Stimulated activated CD4-positive, alpha-beta T cell treated with anti-CD3 and anti-CD28 coated beads, Interleukin-15, amount 100 ng/mL, for 24 hours (primary cell): ENCODE measurements around the gene MAP1B.

Experiments
- DNase-seq: peaks from one replicate; pipeline ENCODE4 v3.0.0-alpha.2; 2020

The MAP1B gene

DNA sequence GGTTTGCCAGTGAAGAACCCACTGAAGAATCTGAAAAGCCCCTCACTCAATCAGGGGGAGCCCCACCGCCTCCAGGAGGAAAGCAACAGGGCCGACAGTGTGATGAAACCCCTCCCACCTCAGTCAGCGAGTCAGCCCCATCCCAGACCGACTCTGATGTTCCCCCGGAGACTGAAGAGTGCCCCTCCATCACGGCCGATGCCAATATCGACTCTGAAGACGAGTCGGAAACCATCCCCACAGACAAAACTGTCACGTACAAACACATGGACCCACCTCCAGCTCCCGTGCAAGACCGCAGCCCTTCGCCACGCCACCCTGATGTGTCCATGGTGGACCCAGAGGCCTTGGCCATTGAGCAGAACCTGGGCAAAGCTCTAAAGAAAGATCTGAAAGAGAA is 92.4 kb downstream of the MAP1B start:
- DNase-seq: no peak

DNA sequence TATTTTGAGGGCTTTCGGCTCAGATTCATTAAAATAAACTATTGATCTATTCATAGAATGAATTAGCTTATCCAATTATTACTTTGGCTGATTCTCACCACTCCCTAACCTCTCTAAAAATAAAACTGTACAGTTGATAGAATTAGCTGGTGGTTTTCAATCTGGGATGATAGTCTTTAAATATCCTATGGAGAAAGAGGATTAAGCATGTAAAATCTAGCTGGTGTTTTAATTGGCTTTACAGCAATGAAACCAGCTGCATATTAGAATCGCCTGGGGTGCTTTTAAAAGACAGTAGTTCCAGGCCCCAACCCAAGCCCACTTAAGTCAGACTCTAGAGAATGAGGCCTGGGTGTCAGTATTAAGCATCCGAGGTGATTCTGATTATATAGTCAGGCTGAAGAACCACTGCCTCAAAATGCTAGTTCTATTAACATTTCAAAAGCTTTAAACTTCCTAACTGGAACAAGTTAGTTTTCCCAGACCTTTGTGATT is 95.1 kb downstream of the MAP1B start:
- DNase-seq: no peak

DNA sequence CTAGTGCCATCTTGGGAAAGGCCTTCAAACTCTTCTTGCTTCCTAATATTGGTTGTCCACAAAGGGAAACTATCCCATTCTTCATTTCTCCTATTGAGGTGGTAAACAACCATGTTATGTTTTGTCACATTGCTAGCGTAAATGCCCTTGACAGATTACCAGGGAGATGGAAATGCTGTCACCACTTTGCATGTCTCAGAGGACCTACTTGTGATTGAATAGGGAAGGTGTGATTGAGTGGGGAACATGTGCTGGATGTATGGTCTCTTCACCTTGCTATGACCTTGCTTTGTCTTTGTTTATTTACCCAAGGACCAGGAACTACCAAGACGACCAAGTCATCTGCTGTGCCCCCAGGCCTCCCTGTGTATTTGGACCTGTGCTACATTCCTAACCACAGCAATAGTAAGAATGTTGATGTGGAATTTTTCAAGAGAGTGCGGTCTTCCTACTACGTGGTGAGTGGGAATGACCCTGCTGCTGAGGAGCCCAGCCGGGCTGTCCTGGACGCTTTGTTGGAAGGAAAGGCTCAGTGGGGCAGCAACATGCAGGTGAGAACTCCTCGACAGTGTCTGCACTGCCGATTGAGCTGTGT is 96.1 kb downstream of the MAP1B start:
- DNase-seq: no peak

DNA sequence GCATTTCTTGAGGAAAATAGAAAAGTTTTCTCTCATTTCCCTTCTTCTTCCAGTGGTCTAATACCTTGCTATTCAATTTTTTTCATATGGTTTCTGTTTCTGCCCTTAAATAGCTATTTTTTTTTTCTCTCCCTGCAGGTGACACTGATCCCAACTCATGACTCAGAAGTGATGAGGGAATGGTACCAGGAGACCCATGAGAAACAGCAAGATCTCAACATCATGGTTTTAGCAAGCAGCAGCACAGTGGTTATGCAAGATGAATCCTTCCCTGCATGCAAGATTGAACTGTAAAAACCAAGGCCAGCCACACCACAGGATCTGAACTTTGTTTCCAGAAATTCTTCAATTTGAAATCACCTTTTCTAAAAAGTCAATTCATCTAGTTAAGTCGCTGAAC is 97.7 kb downstream of the MAP1B start:
- no peak for DNase-seq

DNA sequence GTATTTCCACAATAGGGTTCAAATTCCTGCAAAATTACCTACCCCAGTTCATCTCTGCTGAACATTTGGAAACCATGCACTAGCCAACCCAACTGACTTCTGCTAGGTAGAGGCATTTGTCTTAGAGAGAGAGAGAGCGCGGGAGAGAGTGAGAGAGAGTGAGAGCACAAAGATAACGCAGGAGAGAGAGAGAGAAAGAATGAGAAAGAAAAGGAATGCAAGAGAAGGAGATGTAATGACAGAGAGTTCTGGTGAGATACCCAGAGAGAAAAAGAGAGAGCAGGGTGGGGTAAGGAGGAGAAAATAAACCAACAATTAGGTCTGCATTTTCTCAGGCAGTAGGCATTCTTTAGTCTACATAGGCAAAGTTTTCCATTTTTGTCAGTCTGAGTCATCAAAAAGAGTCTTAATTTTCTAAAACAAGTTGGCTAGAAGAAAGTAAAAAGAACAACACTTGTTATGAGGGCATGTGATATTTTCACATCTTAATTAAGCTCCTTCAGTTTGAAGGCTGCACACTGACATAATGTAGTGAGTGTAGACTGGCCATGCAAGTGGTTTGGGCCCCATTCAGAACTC is 98.2 kb downstream of the MAP1B start:
- no peak for DNase-seq

DNA sequence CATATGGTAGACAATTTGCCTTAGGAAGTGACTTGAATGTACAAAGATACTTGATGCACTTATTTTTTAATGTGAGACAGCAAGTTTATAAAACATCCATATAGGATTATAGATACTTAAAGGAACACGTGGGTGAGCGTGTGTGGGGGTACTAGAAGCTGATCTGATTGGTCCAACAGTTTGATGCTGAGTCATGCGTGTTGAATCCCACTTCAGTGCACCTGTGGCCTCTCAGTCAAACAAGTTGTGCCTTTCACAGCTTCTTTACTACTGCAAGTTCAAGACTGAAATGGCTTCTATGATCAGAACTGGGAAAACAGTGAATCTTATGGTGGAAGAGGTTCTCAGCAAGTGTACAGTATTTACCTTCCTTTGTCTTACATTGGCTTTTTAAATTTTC is 98.9 kb downstream of the MAP1B start:
- DNase-seq: no peak

DNA sequence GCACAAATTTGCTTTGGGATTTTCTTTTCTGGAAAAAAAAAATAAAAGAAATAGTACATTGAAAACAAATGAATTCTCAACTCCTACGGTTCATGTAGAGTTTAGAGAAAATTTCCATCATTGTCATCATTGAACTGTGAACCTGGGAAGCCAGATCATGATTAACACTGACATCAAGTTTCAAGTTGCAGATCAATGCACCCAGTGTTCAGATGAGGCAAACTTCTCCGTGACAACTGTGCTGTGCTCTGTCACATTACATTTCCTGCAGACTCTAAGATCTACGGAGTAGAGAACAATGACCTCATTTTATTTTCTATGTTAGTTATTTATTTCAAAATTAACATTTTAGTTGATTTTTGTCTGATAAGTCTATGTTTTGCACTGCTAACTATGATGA is 99.7 kb downstream of the MAP1B start:
- DNase-seq: peak; percentile 29

DNA sequence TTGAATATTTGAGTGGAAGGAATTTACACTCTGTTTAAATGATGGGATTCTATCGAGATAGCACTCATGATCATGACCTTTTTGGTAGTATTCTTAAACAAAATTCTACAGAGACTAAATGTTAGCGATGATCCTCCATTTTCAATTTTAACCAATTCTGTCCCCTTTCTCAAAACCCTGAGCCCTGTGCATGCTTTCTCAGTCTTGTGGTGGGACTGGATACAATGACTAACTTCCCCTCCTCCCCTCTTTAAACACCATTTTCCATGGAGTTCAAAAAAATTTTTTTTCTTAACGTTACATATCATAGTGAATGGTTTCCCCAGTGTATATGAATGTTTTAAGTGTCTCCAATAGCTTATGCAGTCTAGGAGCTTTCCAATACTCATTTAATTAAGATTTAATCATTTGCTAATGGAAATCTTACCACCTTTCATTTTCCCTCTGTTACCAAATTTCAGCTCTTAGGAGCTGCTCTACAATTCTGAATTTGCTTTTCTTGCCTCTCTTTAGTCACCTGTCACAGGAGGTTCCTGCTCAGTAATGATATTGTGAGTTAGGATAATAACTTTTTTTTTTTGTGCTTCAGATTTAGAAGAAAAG is 101.2 kb downstream of the MAP1B start:
- DNase-seq: no peak

DNA sequence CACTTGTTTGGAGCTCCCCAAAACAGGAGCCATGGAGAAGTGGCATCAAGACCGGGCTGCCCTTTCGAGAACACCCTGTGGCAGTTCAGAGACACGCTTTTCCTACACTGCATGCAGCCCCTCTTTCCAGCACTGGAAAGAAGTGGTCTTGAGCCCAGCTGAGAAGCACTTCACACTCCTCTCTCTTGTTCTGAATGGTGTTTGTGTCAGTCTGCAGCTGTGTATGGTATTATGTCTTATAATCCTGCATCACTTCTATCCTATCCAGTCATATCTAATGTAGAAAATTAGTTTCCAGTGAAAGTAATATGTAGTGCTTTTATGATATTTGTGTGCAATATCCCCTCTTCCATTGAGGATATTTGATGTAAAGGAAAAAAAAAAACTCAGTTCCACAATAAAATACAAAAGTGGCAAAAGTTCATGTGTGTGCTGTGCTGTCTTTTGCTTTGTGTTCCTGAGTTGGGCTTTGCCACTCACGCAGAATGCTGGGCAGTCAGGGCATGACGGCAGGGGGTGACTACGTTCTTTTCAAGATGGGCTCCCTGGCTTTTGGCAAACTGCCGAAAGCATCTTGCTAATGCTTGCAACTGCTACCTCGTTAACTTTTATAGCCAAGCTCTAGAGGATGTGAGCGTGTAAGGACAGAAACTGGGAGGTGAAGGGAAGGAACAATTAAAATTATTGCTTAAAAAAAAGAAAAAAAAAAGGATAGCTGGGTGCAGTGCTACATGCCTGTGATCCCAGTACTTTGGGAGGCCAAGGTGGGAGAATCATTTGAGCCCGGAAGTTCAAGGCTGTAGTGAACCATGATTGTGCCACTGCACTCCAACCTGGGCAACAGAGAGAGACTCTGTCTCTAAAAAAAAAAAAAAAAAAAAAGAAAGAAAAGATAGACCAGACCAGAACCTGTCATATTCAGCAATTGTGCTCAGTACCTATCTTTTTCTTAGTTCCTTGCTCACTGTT is 102.2 kb downstream of the MAP1B start:
- no peak for DNase-seq

DNA sequence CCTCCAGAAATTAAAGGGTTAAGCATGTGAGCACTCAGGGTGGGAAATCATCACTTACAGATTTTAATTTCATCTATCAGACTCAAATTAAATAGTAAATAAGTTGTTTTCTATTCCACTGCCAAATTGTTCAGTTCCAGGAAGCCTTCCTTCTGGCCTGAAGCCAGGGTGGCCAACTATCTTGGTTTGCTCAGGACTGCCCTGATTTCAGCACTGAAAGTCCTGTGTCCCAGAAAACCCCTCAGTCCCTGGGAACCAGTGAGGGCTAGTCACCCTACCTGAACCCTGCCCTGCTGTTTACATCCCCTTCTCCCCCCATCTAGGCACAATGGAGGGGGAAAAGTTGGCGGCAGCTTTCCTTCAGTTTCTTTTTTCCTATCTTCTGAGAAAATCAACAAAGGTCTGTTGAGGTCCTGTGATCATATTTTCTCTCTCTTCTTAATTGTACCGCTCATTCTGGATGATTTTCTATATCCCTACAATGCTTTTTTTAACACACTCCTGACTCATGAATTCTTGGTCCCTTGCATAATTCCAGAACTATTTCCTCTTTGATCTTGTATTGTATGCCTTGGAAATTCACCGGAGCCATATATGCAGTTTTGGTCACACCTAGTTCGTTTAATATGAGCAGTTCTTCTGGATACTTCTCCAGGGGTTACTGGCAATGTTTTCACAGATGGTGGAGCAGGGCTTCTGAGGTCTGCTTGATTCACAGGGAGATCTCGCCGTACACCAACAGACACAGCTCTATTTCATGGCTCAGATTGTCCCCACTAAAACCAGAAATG is 103.8 kb downstream of the MAP1B start:
- DNase-seq: no peak

DNA sequence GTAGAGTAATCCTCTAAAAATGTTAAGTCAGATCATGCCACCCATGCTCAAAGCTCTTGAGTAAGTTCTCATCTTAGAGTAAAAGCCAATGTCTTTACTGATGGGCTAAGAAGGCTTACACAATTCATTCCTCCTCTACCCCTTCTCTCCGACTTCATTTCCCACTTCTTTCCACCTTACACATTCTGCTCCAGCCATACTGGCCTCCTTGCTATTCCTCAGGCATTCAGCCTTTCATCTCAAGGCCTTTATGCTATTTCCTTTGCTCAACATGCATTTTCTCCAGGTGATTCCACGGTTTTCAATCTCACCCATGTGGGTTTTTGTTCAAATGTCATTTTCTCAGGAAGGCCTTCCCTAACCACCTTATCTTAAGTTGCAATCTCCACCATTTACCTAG is 104.9 kb downstream of the MAP1B start:
- DNase-seq: no peak

DNA sequence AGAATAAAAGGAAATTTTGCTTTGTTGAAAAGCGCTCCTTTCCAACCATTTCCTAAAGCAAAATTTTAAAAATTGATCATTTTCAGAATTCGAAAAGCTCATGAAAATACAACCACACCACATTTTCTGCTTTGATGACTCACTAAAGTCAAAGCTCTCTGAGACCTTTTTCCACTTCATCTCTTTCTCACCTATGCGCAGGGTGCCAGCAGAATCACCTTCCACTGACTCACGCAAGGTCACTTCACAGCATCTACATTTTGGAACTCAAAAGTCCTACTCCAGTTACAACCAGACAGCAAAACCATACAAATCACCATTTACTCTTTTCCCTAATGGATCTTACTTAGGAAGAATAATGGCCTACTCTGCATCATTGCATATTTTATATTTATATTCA is 106.2 kb downstream of the MAP1B start:
- no peak for DNase-seq

DNA sequence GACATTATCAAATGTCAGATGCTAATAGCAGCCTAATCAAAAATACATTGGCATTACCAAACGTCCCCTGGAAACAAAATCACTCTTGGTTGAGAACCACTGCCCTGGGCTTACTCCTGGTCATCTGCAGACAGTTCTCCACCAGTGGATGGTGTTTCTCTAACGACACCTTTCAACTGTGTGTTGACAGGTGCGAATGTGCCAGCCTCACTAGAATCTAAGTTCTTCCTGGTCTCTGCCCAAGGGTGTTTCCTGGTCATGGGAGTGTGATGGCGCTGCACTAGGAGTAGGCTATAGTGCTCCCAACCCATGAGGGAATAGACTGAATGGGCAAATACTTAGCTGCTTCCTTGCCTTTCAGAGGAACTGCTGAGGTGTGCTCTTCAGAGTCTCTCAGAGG is 106.9 kb downstream of the MAP1B start:
- no peak for DNase-seq

DNA sequence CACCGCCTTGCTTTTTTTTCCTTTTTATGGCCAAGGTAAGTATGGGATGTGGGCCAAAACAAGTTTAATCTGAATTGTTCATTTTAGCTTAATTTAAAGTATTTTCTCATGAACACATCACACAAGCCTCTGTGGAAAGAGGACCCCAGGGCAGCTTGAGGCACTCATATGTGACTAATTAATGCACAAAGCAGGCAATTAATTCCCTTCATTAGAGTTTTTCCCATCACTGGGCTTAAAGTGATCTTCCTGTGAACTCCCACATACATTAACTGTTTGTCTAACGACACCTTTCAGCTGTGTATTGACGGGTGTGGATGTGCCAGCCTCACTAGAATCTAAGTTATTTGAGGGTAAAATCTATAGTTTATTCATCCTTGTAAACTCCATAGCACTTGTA is 109.5 kb downstream of the MAP1B start:
- DNase-seq: no peak

DNA sequence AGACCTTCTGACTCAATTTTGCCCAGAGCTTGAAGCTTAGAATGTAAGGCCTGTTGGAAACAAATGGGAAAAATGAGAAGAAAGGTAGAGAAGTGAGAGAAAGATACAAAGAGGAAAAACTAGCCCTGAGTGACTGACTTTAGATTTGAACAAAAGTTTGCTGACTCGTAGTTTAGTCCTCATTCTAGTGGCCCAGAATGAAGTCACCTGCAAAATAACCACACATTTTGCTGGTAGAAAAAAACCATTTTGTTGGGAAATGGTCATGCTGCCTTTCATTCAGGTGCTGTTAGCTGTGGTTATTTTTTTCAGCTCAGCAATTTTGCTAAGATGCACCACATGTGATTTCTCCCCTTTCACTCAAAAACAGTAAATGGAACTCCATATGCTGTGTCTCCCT is 113.8 kb downstream of the MAP1B start:
- DNase-seq: no peak

DNA sequence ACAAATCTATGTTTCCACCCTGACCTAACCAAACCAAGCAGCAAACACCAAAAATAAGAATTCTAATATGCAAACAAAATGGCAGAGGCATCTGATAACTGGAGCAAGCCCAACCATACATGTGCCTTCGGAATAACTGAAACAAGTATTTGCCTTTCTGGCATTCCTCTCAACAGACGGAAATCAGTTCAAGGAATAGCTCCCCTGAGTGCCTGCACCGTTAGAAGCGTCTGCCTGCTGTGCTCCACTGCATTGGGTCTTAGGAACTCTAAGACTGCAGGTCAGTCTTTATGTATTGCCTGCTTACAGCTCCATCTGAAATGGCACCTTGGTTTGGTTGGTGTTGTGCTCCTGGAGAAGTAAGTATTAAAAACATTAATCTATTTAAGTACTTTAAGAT is 114.3 kb downstream of the MAP1B start:
- no peak for DNase-seq

DNA sequence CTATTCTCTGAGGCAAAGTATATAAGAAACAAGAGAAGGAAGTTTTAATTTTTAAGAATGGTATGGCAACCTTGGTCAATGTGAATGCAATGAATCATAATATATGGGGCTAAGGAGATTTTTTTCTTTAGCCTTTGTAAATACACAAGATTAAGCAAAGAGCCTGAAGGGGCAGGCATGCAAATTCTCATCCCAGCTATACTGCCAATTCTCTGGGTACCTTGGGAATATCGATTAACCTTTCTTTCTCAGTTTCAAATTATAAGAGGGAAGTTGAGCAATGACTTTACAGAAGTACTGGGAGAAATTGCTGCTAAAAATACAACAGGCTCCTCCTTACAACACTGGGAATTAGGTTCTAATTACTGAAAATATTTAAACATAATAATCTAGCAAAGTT is 115.2 kb downstream of the MAP1B start:
- DNase-seq: no peak

DNA sequence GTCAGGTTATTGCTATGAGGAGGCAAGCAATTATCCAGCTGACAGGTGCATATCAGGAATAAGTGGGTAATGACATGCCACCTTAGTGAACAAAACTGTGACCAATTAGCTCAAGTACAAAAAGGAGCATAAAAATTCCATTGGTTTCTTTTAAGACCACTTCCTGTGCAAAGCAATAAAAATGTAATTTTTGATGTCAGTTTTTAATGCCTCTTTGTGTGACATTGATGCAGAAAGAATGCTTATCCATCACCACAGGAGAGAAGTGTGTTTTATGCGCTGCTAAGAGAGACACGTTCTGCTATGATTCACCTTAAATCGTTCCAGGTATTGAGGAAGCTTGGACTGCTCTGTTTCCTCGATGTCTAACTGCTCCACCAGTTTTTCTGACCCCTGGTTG is 116.1 kb downstream of the MAP1B start:
- DNase-seq: no peak

DNA sequence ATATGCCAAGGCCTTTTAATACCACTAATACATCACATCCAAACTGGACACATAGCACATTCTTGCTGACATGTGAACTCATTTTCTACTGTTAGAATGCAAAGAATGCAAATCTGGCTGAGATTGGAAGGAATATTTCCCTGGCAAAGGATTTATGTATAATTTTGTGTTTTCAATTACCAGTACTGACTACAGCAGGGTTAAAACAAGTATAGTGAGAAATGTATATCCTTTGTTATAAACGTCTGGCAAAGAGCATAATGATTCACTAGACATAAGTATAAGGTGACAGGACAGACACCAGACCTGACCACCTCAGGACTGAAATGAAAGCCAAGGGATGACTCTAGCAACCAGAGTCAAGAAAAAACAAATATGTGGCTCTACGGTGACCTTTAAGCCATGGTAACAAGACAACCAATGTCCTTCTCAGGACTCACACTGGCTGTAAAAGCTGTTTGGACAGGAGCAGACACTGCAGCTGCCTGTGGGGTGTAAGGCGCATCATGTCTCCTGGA is 117.7 kb downstream of the MAP1B start:
- no peak for DNase-seq

DNA sequence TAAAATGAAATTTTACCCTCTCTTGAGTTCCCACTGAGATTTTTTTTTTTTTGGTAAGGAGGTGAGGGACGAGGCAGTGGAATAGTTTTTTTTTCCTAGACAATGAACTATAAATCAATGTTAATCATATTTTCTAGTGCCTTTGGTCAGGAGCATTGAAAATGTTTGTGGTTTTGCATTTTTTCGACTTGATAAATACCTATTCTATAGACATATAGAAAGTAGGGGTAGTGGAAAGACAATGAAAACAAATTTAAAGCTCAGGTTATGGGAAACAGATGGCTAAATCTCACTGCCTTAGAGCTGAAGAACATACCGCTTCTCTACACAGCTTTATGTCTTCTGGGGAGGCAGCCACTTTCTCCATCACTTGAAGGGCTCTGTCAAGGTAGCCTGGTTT is 118.5 kb downstream of the MAP1B start:
- no peak for DNase-seq

DNA sequence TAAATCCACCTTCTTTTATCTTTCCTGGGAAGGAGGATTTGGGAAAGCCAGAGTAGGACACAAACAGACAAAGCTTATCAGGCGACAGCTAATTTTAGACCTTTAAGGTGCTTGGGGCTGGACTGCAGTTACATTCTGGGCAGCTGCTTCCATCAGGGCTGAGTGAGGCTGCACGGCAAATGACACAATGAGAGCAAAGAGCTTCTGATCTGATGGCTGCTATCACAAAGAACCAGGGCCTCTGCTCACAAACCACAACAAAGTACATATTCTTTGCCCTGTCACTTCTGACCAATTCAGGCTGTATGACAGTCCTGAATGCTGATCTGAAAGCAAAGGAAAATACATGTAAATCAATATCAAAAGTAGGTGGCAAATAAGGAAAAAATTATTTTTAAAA is 119.7 kb downstream of the MAP1B start:
- no peak for DNase-seq

DNA sequence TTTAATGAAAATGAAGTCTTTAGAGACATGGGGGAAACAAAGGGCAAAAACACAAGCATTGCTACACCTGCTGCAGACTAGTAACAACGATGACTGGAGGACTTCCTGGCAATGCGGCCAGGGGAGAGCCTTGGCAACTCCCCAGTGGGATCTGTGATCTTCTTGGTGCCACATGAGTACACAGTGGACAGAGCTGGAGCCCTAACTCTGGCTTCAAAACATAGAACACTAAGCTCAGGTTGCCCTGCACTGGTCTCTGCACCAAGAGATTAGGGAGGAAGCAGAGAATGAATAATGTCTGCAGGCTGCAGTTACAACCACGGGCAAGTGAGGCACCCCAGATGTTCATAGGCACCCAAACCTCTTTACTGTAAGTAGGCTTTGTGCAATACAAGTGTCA is 121.7 kb downstream of the MAP1B start:
- no peak for DNase-seq
